AG09319 (cell line): ENCODE data around the gene PLS1.
A peak's percentile ranks its signal among the peaks of the same experiment; 100 is the strongest.
"Not testable (repeated sequence)": the region's sequence is repeated elsewhere in the genome, so short reads cannot be mapped to it uniquely, and the experiment has no call there.

Source experiments
- DNase-seq: peaks from one replicate; pipeline ENCODE4 v3.0.0-alpha.2; 2010; ENCODE audit warnings: low read depth; ENCODE audit errors: extremely low read depth
- CTCF ChIP-seq: IDR thresholded peaks from 2 replicates; pipeline ENCODE4 v1.5.1; 2011; ENCODE audit warnings: low read depth, mild to moderate bottlenecking, inconsistent platforms, low read length, moderate library complexity

Gene PLS1

GRCh38 chr3:142586803-142587406 is 9.3 kb upstream of the PLS1 start:
- DNase-seq = peak; percentile 39
- TF ChIP-seq CTCF = peak; percentile 50

- no peak for TF ChIP-seq CTCF
- DNase-seq = no peak
These were observed 7.5 kb upstream of the PLS1 start for GRCh38 chr3:142588703-142589102.

GRCh38 chr3:142592268-142592667 is 3.9 kb upstream of the PLS1 start:
- DNase-seq = not testable (repeated sequence)

- TF ChIP-seq CTCF = no peak
These were observed 1.1 kb upstream of the PLS1 start for GRCh38 chr3:142595141-142595540.

GRCh38 chr3:142595581-142595950 is 627 bp upstream of the PLS1 start:
- DNase-seq = no peak
- no peak for TF ChIP-seq CTCF

More at GRCh38 chr3:142595141-142595540, 1.1 kb upstream of the PLS1 start:
- no peak for DNase-seq

- DNase-seq = no peak
- no peak for TF ChIP-seq CTCF
These were observed 514 bp downstream of the PLS1 start for GRCh38 chr3:142596726-142597088.

- no peak for DNase-seq
- no peak for TF ChIP-seq CTCF
These were observed 1.7 kb downstream of the PLS1 start for GRCh38 chr3:142597906-142598305.

- TF ChIP-seq CTCF = no peak
- no peak for DNase-seq
These were observed 5.5 kb downstream of the PLS1 start for GRCh38 chr3:142601713-142602112.
